Esophagus muscularis mucosa (tissue), 4 donors: ENCODE results near the gene MAMDC4.

Experiments
- EP300 ChIP-seq: sonication (generic); formaldehyde crosslinking; IDR thresholded peaks from one replicate; pipeline ENCODE4 v1.6.1; 2017; ENCODE audit warnings: antibody characterized with exemption
- POLR2A ChIP-seq: fragments of 450-650 bp; IDR thresholded peaks from one replicate; pipeline ENCODE4 v1.6.1; 2017; ENCODE audit warnings: antibody characterized with exemption, moderate library complexity, mild to moderate bottlenecking, low read depth
- TF ChIP-seq, protein P1 (sequence below), 3 experiments: fragments of 200-600 bp in 2 of 3; fragments of 450-650 bp in 1 of 3; sonication (generic) in 2 of 3; IDR thresholded peaks; one replicate each; pipeline ENCODE4 v1.5.1; 2017 to 2019; ENCODE audit warnings: antibody characterized with exemption in 3 of 3, mild to moderate bottlenecking in 2 of 3, moderate library complexity in 1 of 3

- TF ChIP-seq, protein P1, sequence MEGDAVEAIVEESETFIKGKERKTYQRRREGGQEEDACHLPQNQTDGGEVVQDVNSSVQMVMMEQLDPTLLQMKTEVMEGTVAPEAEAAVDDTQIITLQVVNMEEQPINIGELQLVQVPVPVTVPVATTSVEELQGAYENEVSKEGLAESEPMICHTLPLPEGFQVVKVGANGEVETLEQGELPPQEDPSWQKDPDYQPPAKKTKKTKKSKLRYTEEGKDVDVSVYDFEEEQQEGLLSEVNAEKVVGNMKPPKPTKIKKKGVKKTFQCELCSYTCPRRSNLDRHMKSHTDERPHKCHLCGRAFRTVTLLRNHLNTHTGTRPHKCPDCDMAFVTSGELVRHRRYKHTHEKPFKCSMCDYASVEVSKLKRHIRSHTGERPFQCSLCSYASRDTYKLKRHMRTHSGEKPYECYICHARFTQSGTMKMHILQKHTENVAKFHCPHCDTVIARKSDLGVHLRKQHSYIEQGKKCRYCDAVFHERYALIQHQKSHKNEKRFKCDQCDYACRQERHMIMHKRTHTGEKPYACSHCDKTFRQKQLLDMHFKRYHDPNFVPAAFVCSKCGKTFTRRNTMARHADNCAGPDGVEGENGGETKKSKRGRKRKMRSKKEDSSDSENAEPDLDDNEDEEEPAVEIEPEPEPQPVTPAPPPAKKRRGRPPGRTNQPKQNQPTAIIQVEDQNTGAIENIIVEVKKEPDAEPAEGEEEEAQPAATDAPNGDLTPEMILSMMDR (IDR thresholded peaks at IDR 0.05) = no peak
- TF ChIP-seq EP300 = no peak
- no peak for TF ChIP-seq POLR2A
These were observed 13.6 kb upstream of the MAMDC4 start for GRCh38 chr9:136838314-136839228.
